Mucosa of descending colon (tissue), 3 donors: Measurements from ENCODE around the gene GABBR2. TPM values are rescaled to one million over a fixed set of nuclear protein-coding genes. Genes with fewer than 3 reads are reported as not detected.
A peak's percentile ranks its signal among the peaks of the same experiment; 100 is the strongest.

Experiments
- ATAC-seq: fragments of 200-7000 bp; cut with Tn5 transposase; one replicate; pipeline ENCODE4 v1.9.1; 2020; ENCODE audit warnings: mild to moderate bottlenecking, moderate library complexity
- DNase-seq, 3 donors: peaks; one replicate each; pipeline ENCODE4 v3.0.0-alpha.2; 2020
- H3K36me3 ChIP-seq: fragments of 200-600 bp; one replicate; pipeline ENCODE4 v1.8.0; 2021; ENCODE audit warnings: low read depth, mild to moderate bottlenecking
- H3K4me1 ChIP-seq: fragments of 200-600 bp; one replicate; pipeline ENCODE4 v1.8.0; 2021; ENCODE audit warnings: low read depth, mild to moderate bottlenecking
- H3K4me3 ChIP-seq: fragments of 200-600 bp; one replicate; pipeline ENCODE4 v1.8.0; 2021; ENCODE audit warnings: mild to moderate bottlenecking
- H3K9me3 ChIP-seq: fragments of 200-600 bp; one replicate; pipeline ENCODE4 v1.8.0; 2021; ENCODE audit warnings: mild to moderate bottlenecking
- CTCF ChIP-seq: fragments of 200-600 bp; IDR thresholded peaks from one replicate; pipeline ENCODE4 v1.8.0; 2022; ENCODE audit warnings: antibody characterized with exemption, mild to moderate bottlenecking
- intact Hi-C, 2 donors: fragments of 100-400 bp; cut with DNase I in 1 of 2; cut with micrococcal nuclease in 1 of 2; formaldehyde crosslinking; loops; one replicate each; pipeline versions ENCODE4 v1.11.0 to v1.11.1; 2022; cut with DNase I, micrococcal nuclease
- total RNA-seq, 3 donors: library from RNA; stranded (reverse); fragmentation: NEBNext Ultra II Directional in 2 of 3; extraction: Animal tissue kit (Norgen Biotek cat#: 25700) in 2 of 3; gene quantifications; one replicate each; pipeline versions ENCODE4 v1.2.1 to v1.2.4, GENCODE V29; 2021 to 2023
- donor health status: DM: no; HTN: no; CAD: no; lungs with moderate emphysema.
- donor health status: DM: no; HTN: no; CAD: no.
- donor health status: DM: no; HTN: yes; CAD: no.

The GABBR2 gene
- total RNA-seq, 3 donors from 2014 or later = 0.35 TPM; not detected in 2

- ATAC-seq (no peak), DNase-seq (no peak)
- no peaks in the 10 kb centered on the region for H3K36me3 ChIP-seq
- TF ChIP-seq CTCF = no peak
- no peak overlapping the region for H3K4me3 ChIP-seq
- intact Hi-C loops = no loop called here
- no peaks in the 10 kb centered on the region for H3K4me1 ChIP-seq
- no peaks in the 10 kb centered on the region for H3K9me3 ChIP-seq
Observed at GRCh38 chr9:98379572-98379971, 329.2 kb downstream of the GABBR2 start.

- Histone ChIP-seq H3K4me1 (no peaks in the 10 kb centered on the region), H3K9me3 (no peaks in the 10 kb centered on the region), H3K36me3 (no peaks in the 10 kb centered on the region), H3K4me3 (no peak overlapping the region)
- DNase-seq (no peak), ATAC-seq (no peak)
- no peak for TF ChIP-seq CTCF
- intact Hi-C loops = no loop called here
Observed at GRCh38 chr9:98378794-98379193, 329.9 kb downstream of the GABBR2 start.

- H3K9me3 ChIP-seq = no peaks in the 10 kb centered on the region
- H3K4me1 ChIP-seq = no peaks in the 10 kb centered on the region
- no peak for ATAC-seq
- DNase-seq = no peak
- H3K36me3 ChIP-seq = no peaks in the 10 kb centered on the region
- no peak for TF ChIP-seq CTCF
- intact Hi-C loops = no loop called here
- H3K4me3 ChIP-seq = no peak overlapping the region
Observed at GRCh38 chr9:98378206-98378780, 330.4 kb downstream of the GABBR2 start.

- no peak for TF ChIP-seq CTCF
- H3K36me3 ChIP-seq = no peaks in the 10 kb centered on the region
- no peaks in the 10 kb centered on the region for H3K4me1 ChIP-seq
- no peak overlapping the region for H3K4me3 ChIP-seq
- DNase-seq (peak in 1 of 3 donors; percentile 2), ATAC-seq (no peak)
- intact Hi-C loops = no loop called here
- no peaks in the 10 kb centered on the region for H3K9me3 ChIP-seq
Observed at GRCh38 chr9:98375138-98375726, 333.5 kb downstream of the GABBR2 start.

GRCh38 chr9:98374385-98375051 lies 334.2 kb downstream of the GABBR2 start:
- Histone ChIP-seq H3K36me3 (no peaks in the 10 kb centered on the region), H3K4me1 (no peaks in the 10 kb centered on the region), H3K9me3 (no peaks in the 10 kb centered on the region), H3K4me3 (no peak overlapping the region)
- DNase-seq = peak in 2 of 3 donors; percentile 40 to 55
- intact Hi-C loops = no loop called here
- peak; percentile 91 for ATAC-seq
- TF ChIP-seq CTCF = no peak
